Measurements from ENCODE around the gene MRPS10. TPM values are rescaled to one million over a fixed set of nuclear protein-coding genes. Genes with fewer than 3 reads are reported as not detected.
"Not testable (repeated sequence)": the region's sequence is repeated elsewhere in the genome, so short reads cannot be mapped to it uniquely, and the experiment has no call there.

Gene MRPS10
- total RNA-seq, 2 donors from 2014 or later: 27.9 to 52.4 TPM

GRCh38 chr6:42220807-42221206 lies 3.1 kb upstream of the MRPS10 start:
- no peak for TF ChIP-seq CTCF (IDR thresholded peaks at IDR 0.05)
- no peaks in the 10 kb centered on the region for H3K9me3 ChIP-seq

GRCh38 chr6:42217157-42217518 lies 523 bp downstream of the MRPS10 start:
- peak overlapping the region; percentile 68 to 85 for H3K27ac ChIP-seq
- no peaks in the 10 kb centered on the region for H3K27me3 ChIP-seq

More at GRCh38 chr6:42220807-42221206, 3.1 kb upstream of the MRPS10 start:
- Histone ChIP-seq H3K36me3 (no peaks in the 10 kb centered on the region), H3K4me3 (no peak overlapping the region), H3K4me1 (peaks cover 0 to 15% of the 10 kb centered on the region in 2 donors), H3K27me3 (no peaks in the 10 kb centered on the region), H3K27ac (no peak overlapping the region)
- no peak for DNase-seq (ENCODE audit: low spot score)

GRCh38 chr6:42216495-42216894 lies 1.2 kb downstream of the MRPS10 start:
- Histone ChIP-seq H3K4me1 (peaks cover 0 to 25% of the 10 kb centered on the region in 2 donors), H3K4me3 (peak overlapping the region; percentile 55 to 75), H3K36me3 (peaks cover 25% of the 10 kb centered on the region)
- not testable (repeated sequence) for H3K9me3 ChIP-seq; DNase-seq (ENCODE audit: low spot score); H3K27ac ChIP-seq; H3K27me3 ChIP-seq

More at GRCh38 chr6:42217157-42217518, 523 bp downstream of the MRPS10 start:
- DNase-seq (ENCODE audit: low spot score): no peak
- H3K4me3 ChIP-seq: peak overlapping the region; percentile 55 to 75
- peaks cover 18% of the 10 kb centered on the region for H3K36me3 ChIP-seq
- no peak for TF ChIP-seq CTCF (IDR thresholded peaks at IDR 0.05)
- H3K9me3 ChIP-seq: no peaks in the 10 kb centered on the region
- peaks cover 0 to 25% of the 10 kb centered on the region in 2 donors for H3K4me1 ChIP-seq

- no peaks in the 10 kb centered on the region for H3K27me3 ChIP-seq
- no peak overlapping the region for H3K27ac ChIP-seq
- DNase-seq (ENCODE audit: low spot score): no peak
- TF ChIP-seq CTCF (IDR thresholded peaks at IDR 0.05): no peak
- no peaks in the 10 kb centered on the region for H3K9me3 ChIP-seq
- peaks cover 62% of the 10 kb centered on the region for H3K36me3 ChIP-seq
- no peak overlapping the region for H3K4me3 ChIP-seq
- H3K4me1 ChIP-seq: peaks cover 0 to 22% of the 10 kb centered on the region in 2 donors
These were observed 5.2 kb downstream of the MRPS10 start for GRCh38 chr6:42212442-42212841.

- no peak for TF ChIP-seq CTCF (IDR thresholded peaks at IDR 0.05)
- Histone ChIP-seq H3K4me3 (no peak overlapping the region), H3K27me3 (no peaks in the 10 kb centered on the region), H3K9me3 (no peaks in the 10 kb centered on the region), H3K36me3 (peaks cover 65% of the 10 kb centered on the region), H3K27ac (no peak overlapping the region), H3K4me1 (peaks cover 0 to 15% of the 10 kb centered on the region in 2 donors)
- DNase-seq (ENCODE audit: low spot score): no peak
These were observed 5.9 kb downstream of the MRPS10 start for GRCh38 chr6:42211726-42212125.

GRCh38 chr6:42210551-42210950 lies 7.1 kb downstream of the MRPS10 start:
- H3K27ac ChIP-seq: no peak overlapping the region
- DNase-seq (ENCODE audit: low spot score): no peak

GRCh38 chr6:42207559-42207958 lies 10.1 kb downstream of the MRPS10 start:
- peaks cover 53% of the 10 kb centered on the region for H3K36me3 ChIP-seq
- H3K9me3 ChIP-seq; H3K27me3 ChIP-seq; H3K27ac ChIP-seq; H3K4me1 ChIP-seq; DNase-seq (ENCODE audit: low spot score); H3K4me3 ChIP-seq: not testable (repeated sequence)

More at GRCh38 chr6:42210551-42210950, 7.1 kb downstream of the MRPS10 start:
- TF ChIP-seq CTCF (IDR thresholded peaks at IDR 0.05): no peak
- H3K4me1 ChIP-seq: peaks cover 0 to 9% of the 10 kb centered on the region in 2 donors
- no peaks in the 10 kb centered on the region for H3K27me3 ChIP-seq
- H3K4me3 ChIP-seq: no peak overlapping the region
- H3K9me3 ChIP-seq: no peaks in the 10 kb centered on the region
- peaks cover 68% of the 10 kb centered on the region for H3K36me3 ChIP-seq

All from right atrium auricular region (tissue), 2 donors.